NCI-H2196 treated with DMSO at 0.1 percent for 48 hours (cell line): ENCODE data around the gene BHLHE23.
"Not testable (repeated sequence)": the region's sequence is repeated elsewhere in the genome, so short reads cannot be mapped to it uniquely, and the experiment has no call there.

Experiments
- DNase-seq: peaks from one replicate; lab custom pipeline; 2025; ENCODE audit not compliant: unreplicated experiment; lab: John Stamatoyannopoulos, UW

The BHLHE23 gene

GRCh38 chr20:63043348-63044203 lies 36.8 kb upstream of the BHLHE23 start:
- DNase-seq: no peak

- DNase-seq: no peak
Observed at GRCh38 chr20:63042448-63043071, 35.8 kb upstream of the BHLHE23 start.

- DNase-seq: no peak
Observed at GRCh38 chr20:63041776-63042175, 35.0 kb upstream of the BHLHE23 start.

- DNase-seq: no peak
Observed at GRCh38 chr20:63037669-63038268, 31.0 kb upstream of the BHLHE23 start.

GRCh38 chr20:63036291-63036690 lies 29.5 kb upstream of the BHLHE23 start:
- DNase-seq: no peak

GRCh38 chr20:63035603-63036185 lies 28.9 kb upstream of the BHLHE23 start:
- no peak for DNase-seq

GRCh38 chr20:63034710-63035602 lies 28.2 kb upstream of the BHLHE23 start:
- not testable (repeated sequence) for DNase-seq

GRCh38 chr20:63033794-63034709 lies 27.3 kb upstream of the BHLHE23 start:
- DNase-seq: no peak

GRCh38 chr20:63032861-63033793 lies 26.4 kb upstream of the BHLHE23 start:
- DNase-seq: no peak

GRCh38 chr20:63032026-63032800 lies 25.4 kb upstream of the BHLHE23 start:
- no peak for DNase-seq

- DNase-seq: no peak
Observed at GRCh38 chr20:63031251-63032014, 24.7 kb upstream of the BHLHE23 start.

- no peak for DNase-seq
Observed at GRCh38 chr20:63029358-63030121, 22.8 kb upstream of the BHLHE23 start.

GRCh38 chr20:63028461-63028921 lies 21.7 kb upstream of the BHLHE23 start:
- no peak for DNase-seq

- DNase-seq: peak; percentile 11
Observed at GRCh38 chr20:63027922-63028389, 21.2 kb upstream of the BHLHE23 start.

GRCh38 chr20:63027221-63027921 lies 20.6 kb upstream of the BHLHE23 start:
- DNase-seq: no peak
